HL-60 (cell line): ENCODE results near the gene CA6.
"Not testable (repeated sequence)": the region's sequence is repeated elsewhere in the genome, so short reads cannot be mapped to it uniquely, and the experiment has no call there.

Source experiments
- CTCF ChIP-seq: IDR thresholded peaks from one replicate; pipeline ENCODE4 v1.5.1; 2011; ENCODE audit warnings: low read length, control low read depth, inconsistent platforms; ENCODE audit not compliant: insufficient read depth
- POLR2AphosphoS5 ChIP-seq: IDR thresholded peaks from 2 replicates; pipeline ENCODE4 v1.6.1; 2012; ENCODE audit warnings: low read depth
- SPI1 ChIP-seq: IDR thresholded peaks from 2 replicates; pipeline ENCODE4 v1.6.1; 2012; ENCODE audit warnings: low read depth, mild to moderate bottlenecking, borderline replicate concordance
- TF ChIP-seq, protein P1 (sequence below): IDR thresholded peaks from 2 replicates; pipeline ENCODE4 v1.6.1; 2012; ENCODE audit warnings: low read depth; ENCODE audit not compliant: insufficient replicate concordance

DNA sequence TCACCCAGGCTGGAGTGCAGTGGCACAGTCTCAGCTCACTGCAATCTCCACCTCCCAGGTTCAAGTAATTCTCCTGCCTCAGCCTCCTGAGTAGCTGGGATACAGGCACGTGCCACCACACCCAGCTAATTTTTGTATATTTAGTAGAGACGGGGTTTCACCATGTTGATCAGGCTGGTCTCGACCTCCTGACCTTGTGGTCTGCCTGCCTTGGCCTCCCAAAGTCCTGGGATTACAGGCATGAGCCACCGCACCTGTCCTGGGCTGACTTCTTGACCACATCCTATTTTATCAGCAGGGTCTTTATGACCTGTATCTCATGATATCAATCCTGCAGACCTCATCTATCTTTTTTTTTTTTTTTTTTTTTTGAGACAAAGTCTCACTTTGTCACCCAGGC lies 45.0 kb upstream of the CA6 start:
- TF ChIP-seq, protein P1, sequence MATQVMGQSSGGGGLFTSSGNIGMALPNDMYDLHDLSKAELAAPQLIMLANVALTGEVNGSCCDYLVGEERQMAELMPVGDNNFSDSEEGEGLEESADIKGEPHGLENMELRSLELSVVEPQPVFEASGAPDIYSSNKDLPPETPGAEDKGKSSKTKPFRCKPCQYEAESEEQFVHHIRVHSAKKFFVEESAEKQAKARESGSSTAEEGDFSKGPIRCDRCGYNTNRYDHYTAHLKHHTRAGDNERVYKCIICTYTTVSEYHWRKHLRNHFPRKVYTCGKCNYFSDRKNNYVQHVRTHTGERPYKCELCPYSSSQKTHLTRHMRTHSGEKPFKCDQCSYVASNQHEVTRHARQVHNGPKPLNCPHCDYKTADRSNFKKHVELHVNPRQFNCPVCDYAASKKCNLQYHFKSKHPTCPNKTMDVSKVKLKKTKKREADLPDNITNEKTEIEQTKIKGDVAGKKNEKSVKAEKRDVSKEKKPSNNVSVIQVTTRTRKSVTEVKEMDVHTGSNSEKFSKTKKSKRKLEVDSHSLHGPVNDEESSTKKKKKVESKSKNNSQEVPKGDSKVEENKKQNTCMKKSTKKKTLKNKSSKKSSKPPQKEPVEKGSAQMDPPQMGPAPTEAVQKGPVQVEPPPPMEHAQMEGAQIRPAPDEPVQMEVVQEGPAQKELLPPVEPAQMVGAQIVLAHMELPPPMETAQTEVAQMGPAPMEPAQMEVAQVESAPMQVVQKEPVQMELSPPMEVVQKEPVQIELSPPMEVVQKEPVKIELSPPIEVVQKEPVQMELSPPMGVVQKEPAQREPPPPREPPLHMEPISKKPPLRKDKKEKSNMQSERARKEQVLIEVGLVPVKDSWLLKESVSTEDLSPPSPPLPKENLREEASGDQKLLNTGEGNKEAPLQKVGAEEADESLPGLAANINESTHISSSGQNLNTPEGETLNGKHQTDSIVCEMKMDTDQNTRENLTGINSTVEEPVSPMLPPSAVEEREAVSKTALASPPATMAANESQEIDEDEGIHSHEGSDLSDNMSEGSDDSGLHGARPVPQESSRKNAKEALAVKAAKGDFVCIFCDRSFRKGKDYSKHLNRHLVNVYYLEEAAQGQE, result not testable (repeated sequence)
- not testable (repeated sequence) for TF ChIP-seq CTCF, POLR2AphosphoS5, SPI1
